Keratinocyte (primary cell): Measurements from ENCODE around the gene EIF1AX.

Experiments used
- EZH2 ChIP-seq: IDR thresholded peaks from one replicate; pipeline ENCODE4 v1.6.1; 2012; ENCODE audit warnings: inconsistent platforms, mild to moderate bottlenecking, low read length, moderate library complexity
- TF ChIP-seq, protein P1 (sequence below), 3 experiments: IDR thresholded peaks in 1 of 3; conservative IDR thresholded peaks in 1 of 3; optimal IDR thresholded peaks in 1 of 3; 2 replicates in 2 of 3; 3 replicates in 1 of 3; pipeline versions ENCODE3 to v1.5.1; 2011; ENCODE audit warnings: low read length in 3 of 3, mild to moderate bottlenecking in 3 of 3, moderate library complexity in 2 of 3, control low read depth in 1 of 3, inconsistent platforms in 1 of 3; ENCODE audit not compliant: insufficient read depth in 2 of 3; ENCODE audit errors: extremely low read depth in 1 of 3

DNA sequence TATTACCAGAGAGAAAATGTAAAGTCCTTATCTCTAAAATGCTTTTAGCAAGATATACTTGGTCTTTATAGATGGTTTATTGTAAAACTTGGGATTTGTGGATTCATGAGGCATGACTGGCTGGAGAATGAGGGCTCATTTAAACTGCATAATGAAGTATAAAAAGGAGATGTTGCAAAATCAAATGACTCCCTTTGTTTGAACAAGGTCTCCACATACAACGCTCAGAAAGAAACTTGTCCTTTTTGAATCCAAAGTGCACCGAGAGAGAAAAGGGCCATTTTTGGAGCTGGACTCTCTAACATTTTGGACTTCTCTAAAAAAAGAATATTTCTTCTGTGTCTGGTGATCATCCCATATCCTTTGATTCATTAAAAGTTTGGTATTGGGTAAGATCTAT lies 7.7 kb upstream of the EIF1AX start:
- TF ChIP-seq EZH2: no peak
- TF ChIP-seq, protein P1, sequence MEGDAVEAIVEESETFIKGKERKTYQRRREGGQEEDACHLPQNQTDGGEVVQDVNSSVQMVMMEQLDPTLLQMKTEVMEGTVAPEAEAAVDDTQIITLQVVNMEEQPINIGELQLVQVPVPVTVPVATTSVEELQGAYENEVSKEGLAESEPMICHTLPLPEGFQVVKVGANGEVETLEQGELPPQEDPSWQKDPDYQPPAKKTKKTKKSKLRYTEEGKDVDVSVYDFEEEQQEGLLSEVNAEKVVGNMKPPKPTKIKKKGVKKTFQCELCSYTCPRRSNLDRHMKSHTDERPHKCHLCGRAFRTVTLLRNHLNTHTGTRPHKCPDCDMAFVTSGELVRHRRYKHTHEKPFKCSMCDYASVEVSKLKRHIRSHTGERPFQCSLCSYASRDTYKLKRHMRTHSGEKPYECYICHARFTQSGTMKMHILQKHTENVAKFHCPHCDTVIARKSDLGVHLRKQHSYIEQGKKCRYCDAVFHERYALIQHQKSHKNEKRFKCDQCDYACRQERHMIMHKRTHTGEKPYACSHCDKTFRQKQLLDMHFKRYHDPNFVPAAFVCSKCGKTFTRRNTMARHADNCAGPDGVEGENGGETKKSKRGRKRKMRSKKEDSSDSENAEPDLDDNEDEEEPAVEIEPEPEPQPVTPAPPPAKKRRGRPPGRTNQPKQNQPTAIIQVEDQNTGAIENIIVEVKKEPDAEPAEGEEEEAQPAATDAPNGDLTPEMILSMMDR (optimal IDR thresholded peaks at IDR 0.05 in 1 of 3, IDR thresholded peaks at IDR 0.05 in 1 of 3, conservative IDR thresholded peaks at IDR 0.05 in 1 of 3; ENCODE audit: extremely low read depth in 1 of 3, insufficient read depth in 2 of 3, low read length in 3 of 3): no peak
